GM18502 (cell line): Measurements from ENCODE around the gene CD36.
A peak's percentile ranks its signal among the peaks of the same experiment; 100 is the strongest.

Source experiments
- ATAC-seq: cut with Tn5 transposase; IDR thresholded peaks from one replicate; pipeline ENCODE4 v1.9.1; 2021; ENCODE audit warnings: mild to moderate bottlenecking; ENCODE audit not compliant: unreplicated experiment, poor library complexity

CD36 gene

DNA sequence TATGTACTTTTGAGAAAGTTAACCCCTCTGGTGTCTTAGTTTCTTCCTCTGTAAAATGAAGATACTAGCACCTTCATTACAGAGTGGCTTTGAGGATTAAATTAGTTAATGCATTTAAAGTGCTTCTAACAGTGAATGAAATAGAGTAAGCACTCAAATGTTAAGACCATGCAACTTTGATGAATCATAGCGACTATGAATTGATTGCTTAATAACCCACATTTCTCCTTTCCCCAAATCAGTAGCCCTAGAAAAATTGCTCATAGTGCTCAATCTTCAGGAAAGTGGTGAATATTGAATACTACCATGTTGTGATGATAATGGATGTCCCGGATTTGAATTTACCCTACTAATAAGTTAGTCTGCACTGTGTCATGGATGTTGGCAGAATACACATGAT is 48.1 kb downstream of the CD36 start:
- no peak for ATAC-seq

DNA sequence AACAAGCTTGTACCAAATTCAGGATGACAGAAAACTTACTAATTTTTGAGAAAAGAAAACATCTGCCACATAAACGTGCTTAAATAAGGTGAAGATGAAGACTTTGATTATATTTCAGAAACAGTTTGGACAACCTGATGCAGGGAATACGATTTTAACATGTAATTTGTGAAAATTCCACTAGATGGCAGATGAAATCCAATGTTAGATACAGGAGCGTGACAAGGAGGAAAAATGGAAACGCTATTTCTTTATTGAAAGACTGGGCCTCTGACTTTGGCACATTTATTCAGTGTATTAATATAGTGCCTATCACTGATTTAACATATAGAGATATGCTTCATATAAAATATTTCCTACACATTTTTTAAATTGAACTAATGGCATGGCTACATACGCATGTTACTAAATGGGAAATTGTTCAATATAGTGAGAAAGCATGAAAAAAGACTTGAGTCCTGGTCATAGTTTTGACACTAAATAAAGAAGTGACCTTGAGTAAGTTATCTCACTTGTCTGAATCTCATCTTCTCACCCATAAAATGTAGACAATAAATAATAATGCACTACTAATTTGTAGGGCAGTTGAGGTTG is 60.7 kb downstream of the CD36 start:
- peak; percentile 84 for ATAC-seq

DNA sequence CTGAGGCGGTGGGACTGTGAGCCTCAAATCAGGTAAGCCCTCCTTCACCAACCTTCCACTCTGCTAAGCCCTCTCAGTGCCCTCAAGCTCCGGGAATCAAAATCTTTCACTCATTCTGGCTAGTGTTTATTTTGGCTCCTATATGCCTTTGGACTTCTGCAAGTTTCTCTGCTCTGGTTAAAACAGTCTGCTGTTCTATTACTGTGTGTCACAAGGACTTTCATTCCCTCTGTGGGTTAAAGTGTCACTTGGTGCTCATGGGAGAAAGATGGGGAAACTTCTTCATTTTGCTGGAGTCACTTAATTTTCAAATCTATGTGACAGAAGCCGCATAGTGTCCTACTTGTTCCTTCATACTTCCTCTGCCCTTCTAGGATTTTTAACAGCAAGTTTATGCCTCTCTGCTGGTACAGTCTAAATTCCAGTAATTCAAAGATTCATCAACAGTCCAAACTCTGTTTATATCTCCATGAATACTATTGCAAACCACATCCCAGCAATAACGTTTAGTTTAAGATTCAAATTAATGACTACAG is 61.3 kb downstream of the CD36 start:
- no peak for ATAC-seq

DNA sequence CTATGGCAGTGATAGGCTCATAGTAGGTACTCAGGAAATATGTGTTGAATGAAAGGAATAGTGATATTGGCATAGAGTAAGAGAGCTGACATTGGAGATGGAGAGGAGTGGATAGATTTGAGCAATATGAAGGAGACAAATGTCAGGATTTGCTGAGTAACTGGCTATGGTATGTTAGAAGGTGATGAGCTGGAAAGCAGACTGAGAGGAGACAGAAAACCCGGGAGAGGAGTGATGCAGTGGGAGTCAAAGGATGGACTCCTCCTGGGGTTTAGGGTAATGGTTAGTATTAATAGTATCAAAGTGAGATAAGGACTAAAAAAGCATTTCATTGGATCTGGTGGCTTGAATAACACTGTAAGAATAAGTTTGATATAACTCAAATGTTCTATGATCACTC is 64.8 kb downstream of the CD36 start:
- ATAC-seq = no peak

DNA sequence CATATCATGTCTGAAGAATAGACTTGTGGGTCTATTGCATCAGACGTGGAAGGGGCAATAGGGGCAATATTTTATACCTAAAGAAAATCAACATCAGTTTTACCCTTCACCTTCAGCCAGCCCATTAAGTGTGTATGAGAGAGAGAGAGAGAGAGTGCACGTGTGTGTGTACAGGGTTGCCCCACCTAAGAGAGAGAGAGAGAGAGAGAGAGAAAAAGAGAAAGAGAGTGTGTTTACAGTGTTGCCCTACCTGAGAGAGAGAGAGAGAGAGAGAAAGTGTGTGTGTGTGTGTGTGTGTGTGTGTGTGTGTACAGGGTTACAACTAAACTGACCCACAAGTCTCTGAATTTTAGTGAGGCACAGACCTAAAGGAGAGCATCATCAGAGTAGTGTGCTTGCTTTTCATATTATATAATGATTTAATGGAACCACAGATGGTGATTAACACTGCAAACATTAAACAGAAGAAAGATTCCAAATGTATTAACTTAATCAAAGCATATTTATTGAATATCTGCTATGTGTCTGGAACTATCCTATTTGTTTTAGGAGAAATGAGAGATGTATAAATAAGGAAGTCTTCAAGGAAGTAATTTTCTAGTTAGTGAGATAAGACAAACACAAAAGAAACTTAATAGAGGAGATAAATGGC is 66.8 kb downstream of the CD36 start:
- ATAC-seq = no peak

DNA sequence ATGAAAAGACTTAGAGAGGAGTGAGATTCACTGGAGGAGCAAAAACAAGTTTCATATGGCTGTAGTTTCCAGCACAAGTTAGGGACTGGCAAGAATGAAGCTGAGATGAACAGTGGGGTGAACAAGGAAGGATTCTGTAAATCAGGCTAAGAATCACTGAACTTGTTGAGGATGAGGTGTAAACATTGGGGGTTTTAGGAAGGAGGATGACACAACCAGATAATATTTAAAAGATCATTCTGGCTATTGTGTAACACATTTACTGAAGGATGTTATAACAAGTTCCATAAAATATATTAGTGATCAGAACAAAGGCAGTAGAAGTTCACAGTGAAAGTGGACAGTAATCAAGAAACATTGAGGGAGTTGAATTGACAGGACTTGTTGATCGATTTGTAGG is 68.9 kb downstream of the CD36 start:
- no peak for ATAC-seq

DNA sequence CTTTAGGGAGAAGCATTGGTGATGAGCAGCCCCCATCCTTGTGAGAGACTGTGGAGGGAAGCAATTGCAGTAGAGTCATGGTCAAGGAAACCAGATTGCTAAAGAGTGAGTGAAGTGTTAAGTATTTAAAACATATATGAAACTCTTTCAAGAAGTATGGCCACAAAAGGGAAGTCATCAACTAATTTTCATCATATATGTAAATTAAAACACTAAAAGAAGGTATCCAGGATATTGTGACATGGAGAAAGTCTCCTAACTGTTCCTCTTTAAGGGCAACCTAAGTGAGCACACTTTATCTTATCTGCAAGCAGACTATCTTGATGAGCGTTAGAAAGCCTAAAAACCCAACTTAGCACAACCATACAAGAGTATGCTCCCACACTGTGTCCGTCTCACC is 69.7 kb downstream of the CD36 start:
- no peak for ATAC-seq

DNA sequence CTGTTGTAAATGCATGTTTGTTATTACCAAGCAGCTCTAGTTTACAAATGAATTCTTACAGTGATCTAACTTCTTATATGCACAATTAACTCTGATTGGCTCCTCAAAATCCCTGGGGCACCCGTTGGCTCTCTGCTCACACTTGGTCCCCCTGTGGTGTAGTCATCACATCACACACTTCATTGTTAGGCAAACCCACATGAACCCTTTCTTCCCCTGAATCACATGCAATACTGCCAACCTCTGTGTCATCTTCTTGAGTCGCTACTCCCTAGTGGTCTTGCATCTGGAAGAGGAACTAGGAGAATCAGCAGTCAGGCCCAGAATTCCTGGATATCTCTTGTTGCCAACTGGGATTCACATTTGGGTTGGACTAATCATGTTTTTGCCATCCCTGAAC is 73.1 kb downstream of the CD36 start:
- no peak for ATAC-seq

DNA sequence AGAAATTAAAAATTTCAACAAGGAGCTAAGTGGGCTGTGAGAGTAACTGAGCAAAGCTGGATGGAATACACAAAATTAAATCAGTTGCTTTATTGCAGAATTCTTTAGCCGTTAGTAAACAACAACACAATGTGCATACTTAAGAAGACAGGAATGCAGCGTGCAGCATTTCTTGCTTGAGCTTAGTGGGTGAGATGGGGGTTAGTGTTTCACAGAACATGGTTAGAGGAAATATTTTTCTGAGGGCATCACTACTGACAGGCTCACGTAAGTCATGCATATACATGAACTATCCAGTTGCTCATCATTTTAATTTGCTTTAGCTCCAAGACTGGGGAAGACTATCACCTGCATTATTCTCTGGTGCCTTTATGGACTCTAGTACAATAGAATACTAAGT is 80.8 kb downstream of the CD36 start:
- no peak for ATAC-seq

DNA sequence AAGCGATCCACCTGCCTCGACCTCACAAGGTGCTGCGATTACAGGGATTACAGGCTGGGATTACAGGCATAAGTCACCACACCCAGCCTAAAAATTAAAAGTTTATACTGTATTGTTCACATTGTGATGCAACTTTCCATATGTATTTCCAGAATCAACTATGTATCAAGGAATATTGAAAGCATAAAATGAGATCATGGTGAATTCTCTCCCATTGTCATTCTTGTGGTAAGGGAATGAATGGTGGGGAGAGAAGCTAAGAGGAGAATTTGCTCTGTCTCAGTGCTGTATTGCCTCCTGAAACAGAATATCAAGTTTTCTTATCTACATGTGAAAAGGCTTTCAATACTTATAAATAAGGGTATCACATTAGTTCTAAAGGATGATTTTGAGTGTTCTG is 81.7 kb downstream of the CD36 start:
- ATAC-seq = no peak

DNA sequence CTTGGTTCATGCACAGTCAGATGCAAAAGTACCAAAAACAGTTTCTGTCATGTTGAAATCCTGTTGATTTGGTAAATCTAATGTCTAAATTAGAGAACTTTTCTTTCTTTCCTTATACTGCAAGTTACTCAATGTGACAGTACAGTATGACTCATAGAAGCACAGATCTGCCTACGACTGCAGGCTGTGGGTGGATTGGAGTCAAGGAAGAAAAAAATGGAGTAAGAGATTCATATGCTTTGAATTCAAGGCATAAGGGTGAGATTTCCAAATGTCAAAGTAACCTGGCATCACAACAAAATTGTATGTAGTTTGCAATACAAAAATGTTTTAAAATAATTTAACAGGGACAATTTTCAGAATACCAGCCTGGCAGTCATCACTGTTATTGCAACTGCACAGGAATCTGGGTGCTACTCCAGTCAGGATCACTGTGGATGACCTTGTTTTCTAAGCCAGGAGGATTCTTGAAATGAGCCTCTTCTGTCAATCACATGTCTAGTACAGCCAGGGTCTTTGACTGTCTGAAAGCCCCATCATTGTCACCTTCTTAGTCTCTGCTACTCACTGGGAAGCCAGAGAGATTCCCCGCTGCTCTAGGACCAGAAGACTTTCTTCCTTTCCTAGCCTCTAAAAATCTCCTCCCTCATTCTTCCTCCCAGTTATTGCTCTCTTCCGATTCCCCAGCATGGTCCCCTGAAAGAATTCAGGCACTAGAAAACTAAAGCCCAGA is 83.6 kb downstream of the CD36 start:
- no peak for ATAC-seq

DNA sequence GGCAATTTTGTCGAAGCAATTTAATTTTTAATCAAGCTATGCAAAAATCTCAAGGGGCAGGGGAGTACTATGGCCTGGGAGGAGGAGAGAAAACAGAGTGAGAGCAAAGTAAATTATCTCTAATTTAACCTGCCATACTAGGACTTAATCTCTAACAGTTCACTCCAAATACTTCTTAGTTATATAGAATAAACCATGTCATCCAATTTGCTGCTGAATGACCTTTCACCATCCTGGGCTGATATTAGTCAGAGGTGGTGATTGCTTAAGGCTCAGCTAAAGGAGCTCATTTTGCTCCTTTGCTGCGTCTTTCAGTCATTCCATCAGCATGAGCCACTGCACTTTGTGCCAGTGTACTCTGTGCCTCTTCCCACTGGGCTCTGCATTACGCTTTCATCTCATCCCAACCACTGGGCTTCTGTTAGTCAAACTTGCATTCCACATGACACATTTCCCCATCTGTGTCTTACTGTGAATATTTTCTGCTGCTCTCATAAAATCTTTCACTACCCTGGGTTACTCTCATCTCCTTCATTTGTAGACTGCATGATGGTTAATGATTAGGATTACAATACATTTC is 84.3 kb downstream of the CD36 start:
- no peak for ATAC-seq

DNA sequence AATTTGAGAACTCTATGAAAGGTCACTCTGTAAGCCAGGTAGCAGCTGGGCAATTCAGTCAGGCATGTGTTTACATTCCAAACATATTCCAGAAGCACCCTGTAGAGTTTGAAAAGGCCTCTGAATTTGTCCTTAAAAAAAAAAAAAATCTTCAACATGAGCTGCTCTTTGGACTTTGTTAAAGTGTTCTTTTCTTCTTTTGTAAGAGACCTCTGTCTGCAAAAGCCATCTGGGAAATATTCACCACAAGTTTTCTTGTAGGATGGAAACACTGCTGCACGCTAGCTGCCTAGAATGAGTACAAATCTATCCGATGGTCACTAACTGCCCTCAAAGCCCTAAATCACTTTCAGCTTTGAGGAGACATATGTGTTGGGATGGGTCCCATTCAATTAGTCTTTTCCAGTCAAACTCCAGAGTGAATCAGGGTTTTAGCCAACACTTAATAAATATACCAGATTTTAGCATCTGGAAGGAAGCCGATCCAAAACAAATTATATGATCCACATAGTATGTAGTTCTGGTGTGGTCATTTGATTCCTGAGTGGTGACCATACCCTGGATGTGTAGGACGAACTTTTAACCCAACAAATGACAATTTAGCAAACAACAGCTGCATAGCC is 85.9 kb downstream of the CD36 start:
- no peak for ATAC-seq

DNA sequence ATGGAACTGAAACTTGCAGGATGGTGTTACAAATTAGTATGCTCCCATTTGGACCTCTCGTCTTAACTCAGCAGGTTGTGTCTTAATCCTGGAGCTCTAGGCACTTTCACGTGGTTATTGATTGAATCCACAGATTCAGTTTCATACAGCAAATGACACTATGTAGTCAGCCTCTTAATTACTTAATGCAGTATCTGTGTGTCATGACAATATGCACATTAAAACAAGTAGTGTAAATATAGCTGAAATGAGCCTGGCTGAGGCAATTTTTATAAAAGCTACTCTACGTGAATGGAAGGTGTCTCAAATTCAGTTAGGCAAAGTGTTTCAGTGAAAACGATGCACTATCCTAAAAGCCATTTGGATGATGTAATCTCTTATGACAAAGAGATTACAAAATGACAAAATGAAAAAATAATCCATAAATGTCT is 86.8 kb downstream of the CD36 start:
- ATAC-seq = no peak
